Transverse colon (tissue), 4 donors: ENCODE measurements around the gene RNF141.

Source experiments
- POLR2AphosphoS5 ChIP-seq, 3 donors: sonication (generic); formaldehyde crosslinking; IDR thresholded peaks; one replicate each; pipeline ENCODE4 v1.6.1; 2016; ENCODE audit warnings: antibody characterized with exemption in 3 of 3
- TF ChIP-seq, protein P1 (sequence below), 5 experiments: fragments of 200-600 bp in 3 of 5; fragments of 450-650 bp in 2 of 5; sonication (generic) in 3 of 5; IDR thresholded peaks; 1 replicate in 2 of 5; 2 replicates in 3 of 5; pipeline ENCODE4 v1.5.1; 2016 to 2017; ENCODE audit warnings: antibody characterized with exemption in 5 of 5, inconsistent platforms in 3 of 5, mild to moderate bottlenecking in 2 of 5, moderate library complexity in 1 of 5

DNA sequence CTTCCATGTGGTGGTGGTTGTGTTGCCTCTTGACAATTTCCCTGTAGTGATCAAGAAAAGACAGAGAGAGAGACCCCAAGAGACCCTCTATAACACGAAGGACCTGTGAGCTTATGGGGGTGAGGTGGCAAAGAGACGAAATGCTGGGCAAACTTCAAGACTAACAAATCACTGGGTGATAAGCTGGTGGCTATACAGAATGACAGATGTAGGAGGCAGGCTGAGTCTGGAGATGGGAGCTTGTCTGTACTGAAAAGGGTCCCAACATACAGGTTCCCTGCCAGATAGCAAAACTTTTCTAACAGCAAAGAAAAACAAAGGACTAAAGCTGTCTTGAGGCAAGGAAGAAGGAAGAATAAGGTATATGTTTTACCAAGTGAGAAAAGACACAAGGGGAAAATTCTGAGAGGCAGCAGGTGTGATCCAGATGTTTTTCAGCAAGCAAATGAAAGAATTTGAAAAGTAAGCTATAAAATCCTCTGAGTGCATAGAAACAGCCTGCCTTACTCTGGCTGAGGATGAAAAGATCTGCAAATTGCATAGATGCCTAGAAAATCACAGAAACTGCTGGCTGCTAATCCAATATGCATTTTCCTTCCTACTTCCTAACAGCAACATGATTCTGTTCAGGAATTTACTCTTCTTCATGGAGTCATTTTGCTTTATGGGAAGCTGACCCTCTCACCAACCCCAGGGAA is 49.4 kb upstream of the RNF141 start:
- TF ChIP-seq POLR2AphosphoS5 (IDR thresholded peaks at IDR 0.05), result no peak
- TF ChIP-seq, protein P1, sequence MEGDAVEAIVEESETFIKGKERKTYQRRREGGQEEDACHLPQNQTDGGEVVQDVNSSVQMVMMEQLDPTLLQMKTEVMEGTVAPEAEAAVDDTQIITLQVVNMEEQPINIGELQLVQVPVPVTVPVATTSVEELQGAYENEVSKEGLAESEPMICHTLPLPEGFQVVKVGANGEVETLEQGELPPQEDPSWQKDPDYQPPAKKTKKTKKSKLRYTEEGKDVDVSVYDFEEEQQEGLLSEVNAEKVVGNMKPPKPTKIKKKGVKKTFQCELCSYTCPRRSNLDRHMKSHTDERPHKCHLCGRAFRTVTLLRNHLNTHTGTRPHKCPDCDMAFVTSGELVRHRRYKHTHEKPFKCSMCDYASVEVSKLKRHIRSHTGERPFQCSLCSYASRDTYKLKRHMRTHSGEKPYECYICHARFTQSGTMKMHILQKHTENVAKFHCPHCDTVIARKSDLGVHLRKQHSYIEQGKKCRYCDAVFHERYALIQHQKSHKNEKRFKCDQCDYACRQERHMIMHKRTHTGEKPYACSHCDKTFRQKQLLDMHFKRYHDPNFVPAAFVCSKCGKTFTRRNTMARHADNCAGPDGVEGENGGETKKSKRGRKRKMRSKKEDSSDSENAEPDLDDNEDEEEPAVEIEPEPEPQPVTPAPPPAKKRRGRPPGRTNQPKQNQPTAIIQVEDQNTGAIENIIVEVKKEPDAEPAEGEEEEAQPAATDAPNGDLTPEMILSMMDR (IDR thresholded peaks at IDR 0.05), result no peak
